H1 (cell line): ENCODE measurements around the gene HRH2. TPM values are rescaled to one million over a fixed set of nuclear protein-coding genes. Genes with fewer than 3 reads are reported as not detected.

Experiments
- CTCF ChIA-PET: fragments of 300-600 bp; sonication (Branson Sonifier 250); formaldehyde crosslinking; loops from one replicate; lab custom pipeline; 2021; ENCODE audit not compliant: partially characterized antibody; lab: Charles Lee
- POLR2A ChIA-PET: fragments of 300-600 bp; sonication (Branson Sonifier 250); formaldehyde crosslinking; loops from one replicate; lab custom pipeline; 2021; ENCODE audit warnings: inconsistent platforms; ENCODE audit not compliant: partially characterized antibody; lab: Charles Lee
- DNase-seq, 2 experiments: peaks; one replicate each; pipeline versions ENCODE4 v3.0.0 to v3.0.0-alpha.2; 2010 to 2022; ENCODE audit warnings: low spot score in 2 of 2, low read depth in 1 of 2, mixed read lengths in 1 of 2
- FAIRE-seq: peaks from 2 replicates; lab custom pipeline; 2011; peaks lifted over from hg19 to GRCh38; lab: Jason Lieb, UNC
- H2AFZ ChIP-seq: 2 replicates; pipeline ENCODE4 v1.8.1; 2012; ENCODE audit warnings: low read length, inconsistent platforms
- H2AK5ac ChIP-seq: 2 replicates; pipeline ENCODE4 v1.6.1; 2013; ENCODE audit warnings: low read depth, low read length
- H2BK120ac ChIP-seq: replicated peaks from 2 replicates; pipeline ENCODE3; 2013; ENCODE audit warnings: low read depth, low read length, inconsistent platforms
- H2BK12ac ChIP-seq: 2 replicates; pipeline ENCODE4 v1.6.1; 2013; ENCODE audit warnings: low read depth, low read length
- H2BK15ac ChIP-seq: 2 replicates; pipeline ENCODE4 v1.6.1; 2013; ENCODE audit warnings: low read length
- H2BK20ac ChIP-seq: 2 replicates; pipeline ENCODE4 v1.6.1; 2013; ENCODE audit warnings: low read length
- H2BK5ac ChIP-seq: 2 replicates; pipeline ENCODE4 v1.6.1; 2013; ENCODE audit warnings: low read depth, low read length
- H3K14ac ChIP-seq: 2 replicates; pipeline ENCODE4 v1.6.1; 2013; ENCODE audit warnings: inconsistent platforms; ENCODE audit not compliant: insufficient read length
- H3K18ac ChIP-seq: 2 replicates; pipeline ENCODE4 v1.6.1; 2013; ENCODE audit warnings: low read length; ENCODE audit errors: extremely low read depth
- H3K23ac ChIP-seq: 2 replicates; pipeline ENCODE4 v1.6.1; 2013; ENCODE audit warnings: inconsistent platforms; ENCODE audit not compliant: insufficient read length
- H3K23me2 ChIP-seq: 2 replicates; pipeline ENCODE4 v1.6.1; 2013; ENCODE audit warnings: low read depth, low read length
- H3K27ac ChIP-seq: 2 replicates; pipeline ENCODE4 v1.6.1; 2011; ENCODE audit warnings: low read depth, low read length, inconsistent platforms
- H3K27me3 ChIP-seq, 4 experiments: replicated peaks in 1 of 4; 1 replicate in 1 of 4; 2 replicates in 3 of 4; pipeline versions ENCODE4 v1.6.1 to v1.8.1; 2011 to 2013; ENCODE audit warnings: low read length in 3 of 4, mild to moderate bottlenecking in 3 of 4, inconsistent platforms in 2 of 4, mixed read lengths in 2 of 4, moderate library complexity in 1 of 4; ENCODE audit not compliant: control insufficient read depth in 3 of 4, insufficient read depth in 3 of 4; ENCODE audit errors: extremely low read depth in 1 of 4
- H3K36me3 ChIP-seq, 4 experiments: 2 replicates each; pipeline versions ENCODE4 v1.6.1 to v1.8.1; 2011 to 2013; ENCODE audit warnings: mild to moderate bottlenecking in 4 of 4, low read length in 3 of 4, moderate library complexity in 2 of 4, control low read depth in 1 of 4, inconsistent platforms in 1 of 4; ENCODE audit not compliant: insufficient read depth in 4 of 4, control insufficient read depth in 2 of 4
- H3K4ac ChIP-seq: replicated peaks from 2 replicates; pipeline ENCODE3; 2013; ENCODE audit warnings: low read length, low read depth, mixed read lengths, inconsistent platforms; ENCODE audit not compliant: insufficient read length
- H3K4me1 ChIP-seq, 4 experiments: replicated peaks in 1 of 4; 1 replicate in 1 of 4; 2 replicates in 3 of 4; pipeline versions ENCODE4 v1.6.1 to v1.8.1; 2011 to 2013; ENCODE audit warnings: low read length in 3 of 4, inconsistent platforms in 2 of 4, mixed read lengths in 1 of 4; ENCODE audit not compliant: insufficient read depth in 4 of 4, control insufficient read depth in 3 of 4
- H3K4me2 ChIP-seq, 2 experiments: 2 replicates each; pipeline versions ENCODE4 v1.6.1 to v1.8.1; 2011 to 2013; ENCODE audit warnings: low read depth in 2 of 2, low read length in 2 of 2, control low read depth in 1 of 2, inconsistent platforms in 1 of 2, mild to moderate bottlenecking in 1 of 2; ENCODE audit not compliant: insufficient read depth in 1 of 2
- H3K4me3 ChIP-seq, 4 experiments: fragments of 200-600, 300-600 bp in 1 of 4; sonication (generic), shearing (Covaris generic), sonication (Bioruptor Twin) in 1 of 4; 2 replicates each; pipeline versions ENCODE4 v1.5.1 to v1.8.1; 2011 to 2016; ENCODE audit warnings: low read length in 4 of 4, low read depth in 3 of 4, control low read depth in 2 of 4, inconsistent platforms in 2 of 4, mild to moderate bottlenecking in 2 of 4, mixed read lengths in 1 of 4, moderate library complexity in 1 of 4; ENCODE audit not compliant: insufficient read depth in 2 of 4; ENCODE audit errors: extremely low read depth in 1 of 4
- H3K56ac ChIP-seq: replicated peaks from 2 replicates; pipeline ENCODE3; 2013; ENCODE audit warnings: low read depth, mild to moderate bottlenecking, mixed read lengths, low read length, inconsistent platforms; ENCODE audit not compliant: insufficient read length
- H3K79me1 ChIP-seq: 2 replicates; pipeline ENCODE4 v1.6.1; 2013; ENCODE audit warnings: low read depth, low read length, control low read depth
- H3K79me2 ChIP-seq, 2 experiments: 2 replicates each; pipeline versions ENCODE4 v1.6.1 to v1.8.1; 2012 to 2013; ENCODE audit warnings: low read length in 2 of 2, mild to moderate bottlenecking in 2 of 2, inconsistent platforms in 1 of 2; ENCODE audit not compliant: insufficient read depth in 2 of 2, control insufficient read depth in 1 of 2
- H3K9ac ChIP-seq, 4 experiments: replicated peaks in 1 of 4; 1 replicate in 1 of 4; 2 replicates in 3 of 4; pipeline versions ENCODE4 v1.6.1 to v1.8.1; 2011 to 2013; ENCODE audit warnings: low read depth in 3 of 4, low read length in 3 of 4, control low read depth in 2 of 4, mild to moderate bottlenecking in 2 of 4, moderate library complexity in 2 of 4, inconsistent platforms in 1 of 4; ENCODE audit errors: extremely low read depth in 1 of 4
- H3K9me3 ChIP-seq, 2 experiments: 2 replicates each; pipeline versions ENCODE4 v1.6.1 to v1.8.1; 2012 to 2013; ENCODE audit warnings: mild to moderate bottlenecking in 2 of 2, moderate library complexity in 2 of 2, control low read depth in 1 of 2, inconsistent platforms in 1 of 2, low read depth in 1 of 2, low read length in 1 of 2, mixed read lengths in 1 of 2; ENCODE audit not compliant: insufficient read depth in 2 of 2
- H4K20me1 ChIP-seq, 2 experiments: replicated peaks in 1 of 2; 2 replicates each; pipeline versions ENCODE3 to v1.8.1; 2011 to 2013; ENCODE audit warnings: inconsistent platforms in 2 of 2, low read length in 2 of 2, mild to moderate bottlenecking in 1 of 2; ENCODE audit not compliant: insufficient read depth in 2 of 2, control insufficient read depth in 1 of 2
- H4K5ac ChIP-seq: 2 replicates; pipeline ENCODE4 v1.6.1; 2013; ENCODE audit warnings: low read length, low read depth, mixed read lengths, inconsistent platforms; ENCODE audit not compliant: insufficient read length
- H4K8ac ChIP-seq: 2 replicates; pipeline ENCODE4 v1.8.0; 2013; ENCODE audit warnings: mild to moderate bottlenecking, moderate library complexity, low read length, inconsistent platforms; ENCODE audit not compliant: insufficient read depth; ENCODE audit errors: extremely low read depth
- H4K91ac ChIP-seq: replicated peaks from 2 replicates; pipeline ENCODE3; 2013; ENCODE audit warnings: low read length, mixed read lengths, inconsistent platforms; ENCODE audit not compliant: insufficient read length
- HDAC2 ChIP-seq, 2 experiments: fragments of 300-600 bp in 1 of 2; sonication (generic) in 1 of 2; IDR thresholded peaks; 2 replicates each; pipeline ENCODE4 v1.6.1; 2011 to 2012; ENCODE audit warnings: low read depth in 2 of 2, low read length in 2 of 2, mild to moderate bottlenecking in 2 of 2, moderate library complexity in 2 of 2, borderline replicate concordance in 1 of 2, inconsistent platforms in 1 of 2
- JUN ChIP-seq: IDR thresholded peaks from 2 replicates; pipeline ENCODE4 v1.6.1; 2011; ENCODE audit warnings: low read depth, mild to moderate bottlenecking, improper control_type of control experiment, low read length
- KDM1A ChIP-seq: fragments of 200-600, 300-600 bp; sonication (generic); IDR thresholded peaks from 2 replicates; pipeline ENCODE4 v1.7.1; 2016; ENCODE audit warnings: mild to moderate bottlenecking, low read length, borderline replicate concordance
- NANOG ChIP-seq: IDR thresholded peaks from 2 replicates; pipeline ENCODE4 v1.6.1; 2011; ENCODE audit warnings: low read length, low read depth, mild to moderate bottlenecking, inconsistent platforms; ENCODE audit not compliant: insufficient read depth, poor library complexity, severe bottlenecking
- POLR2A ChIP-seq, 2 experiments: IDR thresholded peaks; 1 replicate in 1 of 2; 2 replicates in 1 of 2; pipeline ENCODE4 v1.6.1; 2011; ENCODE audit warnings: low read depth in 2 of 2, low read length in 2 of 2, mild to moderate bottlenecking in 2 of 2; ENCODE audit errors: control extremely low read depth in 1 of 2
- SRF ChIP-seq: IDR thresholded peaks from 2 replicates; pipeline ENCODE4 v1.6.1; 2011; ENCODE audit warnings: mild to moderate bottlenecking, low read depth, low read length, moderate library complexity
- WGBS, 2 experiments: shearing (Covaris generic) in 1 of 2; methylation state at CpG; one replicate each; pipeline versions ENCODE4 v1.1.6 to v1.1.7; 2013 to 2015; ENCODE audit warnings: low lambda C conversion rate in 2 of 2, mixed read lengths in 2 of 2, inconsistent platforms in 1 of 2, low coverage in 1 of 2, missing lambda C conversion rate in 1 of 2; ENCODE audit not compliant: insufficient replicate concordance in 2 of 2, insufficient coverage in 1 of 2, insufficient read length in 1 of 2; ENCODE audit errors: extremely low coverage in 1 of 2, missing lambda C conversion rate in 1 of 2; 5-methylcytosine and 5-hydroxymethylcytosine counted together
- polyA plus RNA-seq, 7 experiments: library from polyadenylated mRNA; depleted of rRNA in 3 of 7; stranded (reverse) in 5 of 7; unstranded in 2 of 7; fragments of >200 nt in 5 of 7; fragments of 200-250 nt in 2 of 7; gene quantifications; 1 replicate in 5 of 7; 2 replicates in 1 of 7; 4 replicates in 1 of 7; pipeline versions ENCODE4 v1.2.1 to v1.2.3, GENCODE V29; 2011 to 2013; ENCODE audit warnings: missing spikeins in 2 of 7, mixed read lengths in 2 of 7
- total RNA-seq: library from RNA; stranded (reverse); fragmentation: NEBNext Ultra II Directional; extraction: Animal tissue kit (Norgen Biotek cat#: 25700); gene quantifications from 2 replicates; pipeline ENCODE4 v1.2.1, GENCODE V29; 2021
- TF ChIP-seq, protein P1 (sequence below): IDR thresholded peaks from 2 replicates; pipeline ENCODE4 v1.6.1; 2011; ENCODE audit warnings: low read depth, mild to moderate bottlenecking, low read length; ENCODE audit not compliant: insufficient read depth
- TF ChIP-seq, protein P2 (sequence below): IDR thresholded peaks from 2 replicates; pipeline ENCODE4 v1.6.1; 2011; ENCODE audit warnings: low read length, improper control_type of control experiment
- TF ChIP-seq, protein P3 (sequence below): IDR thresholded peaks from 2 replicates; pipeline ENCODE4 v1.6.1; 2012; ENCODE audit warnings: inconsistent platforms

The HRH2 gene
- total and polyA plus RNA-seq, 2 of the 8 experiments (the other 6 are each of a cell fraction or from before 2014, with no cell fraction given): 7.8 to 8.1 TPM

DNA sequence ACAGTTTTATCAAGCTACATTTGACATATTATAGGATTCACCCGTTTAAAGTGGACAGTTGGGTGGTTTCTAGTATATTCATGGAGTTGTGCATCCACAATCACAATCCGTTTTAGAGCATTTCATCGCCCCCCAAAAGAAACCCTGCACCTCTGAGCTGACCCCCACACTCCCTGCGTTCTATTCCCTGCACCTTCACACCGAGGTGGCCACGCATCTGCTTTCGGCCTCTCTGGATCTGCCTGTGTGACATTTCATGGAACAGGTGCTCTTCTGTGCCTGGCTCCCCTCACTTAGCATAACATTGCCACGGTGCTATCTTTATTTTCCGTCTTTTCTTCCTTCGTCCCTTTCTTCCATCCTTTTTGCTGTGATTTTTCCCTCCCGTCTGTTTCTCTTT, 32.7 kb downstream of the HRH2 start:
- peak overlapping the region; percentile 60; the same call in 1 of the 2 replicates for H2BK12ac ChIP-seq
- no peaks in the 10 kb centered on the region for H3K79me2 ChIP-seq
- H2AFZ ChIP-seq: no peak overlapping the region
- no peaks in the 10 kb centered on the region for H3K79me1 ChIP-seq
- no peak overlapping the region for H3K4me3 ChIP-seq
- no peaks in the 10 kb centered on the region for H3K27me3 ChIP-seq
- peaks cover 0 to 8% (median 3%) of the 10 kb centered on the region in 4 experiments; a peak in 3 of 7 replicates for H3K4me1 ChIP-seq
- POLR2A ChIA-PET: interaction anchor here (1.4 kb wide), 1 partner anchor 19 kb away, joined by 3 read pairs; no protein-coding TSS in a partner anchor
- DNase-seq: no peak
- H3K9ac ChIP-seq: no peak overlapping the region
- H2AK5ac ChIP-seq: no peak overlapping the region
- no peak overlapping the region for H3K56ac ChIP-seq
- no peak overlapping the region for H4K5ac ChIP-seq
- FAIRE-seq: no peak
- H2BK15ac ChIP-seq: no peak overlapping the region
- TF ChIP-seq KDM1A (no peak), SRF (no peak), NANOG (no peak), HDAC2 (IDR thresholded peaks at IDR 0.05; ENCODE audit: borderline replicate concordance in 1 of 2, low read depth in 2 of 2, low read length in 2 of 2) (no peak), POLR2A (IDR thresholded peaks at IDR 0.05; ENCODE audit: control extremely low read depth in 1 of 2, low read depth in 2 of 2, low read length in 2 of 2) (no peak), JUN (no peak)
- TF ChIP-seq, protein P1, sequence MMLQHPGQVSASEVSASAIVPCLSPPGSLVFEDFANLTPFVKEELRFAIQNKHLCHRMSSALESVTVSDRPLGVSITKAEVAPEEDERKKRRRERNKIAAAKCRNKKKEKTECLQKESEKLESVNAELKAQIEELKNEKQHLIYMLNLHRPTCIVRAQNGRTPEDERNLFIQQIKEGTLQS: no peak
- TF ChIP-seq, protein P2, sequence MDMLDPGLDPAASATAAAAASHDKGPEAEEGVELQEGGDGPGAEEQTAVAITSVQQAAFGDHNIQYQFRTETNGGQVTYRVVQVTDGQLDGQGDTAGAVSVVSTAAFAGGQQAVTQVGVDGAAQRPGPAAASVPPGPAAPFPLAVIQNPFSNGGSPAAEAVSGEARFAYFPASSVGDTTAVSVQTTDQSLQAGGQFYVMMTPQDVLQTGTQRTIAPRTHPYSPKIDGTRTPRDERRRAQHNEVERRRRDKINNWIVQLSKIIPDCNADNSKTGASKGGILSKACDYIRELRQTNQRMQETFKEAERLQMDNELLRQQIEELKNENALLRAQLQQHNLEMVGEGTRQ: no peak
- TF ChIP-seq, protein P3, sequence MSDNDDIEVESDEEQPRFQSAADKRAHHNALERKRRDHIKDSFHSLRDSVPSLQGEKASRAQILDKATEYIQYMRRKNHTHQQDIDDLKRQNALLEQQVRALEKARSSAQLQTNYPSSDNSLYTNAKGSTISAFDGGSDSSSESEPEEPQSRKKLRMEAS: no peak
- WGBS, 2 experiments: 84% methylated on average over 11 of the region's 11 CpGs; no CpG with 5 or more reads in 1 of the 2 experiments
- H2BK5ac ChIP-seq: 0 out of 2 replicates have a peak overlapping the region, but pooled peaks have one; percentile 18
- no peak overlapping the region for H3K14ac ChIP-seq
- H3K23me2 ChIP-seq: no peaks in the 10 kb centered on the region
- H4K8ac ChIP-seq: no peak overlapping the region
- no peak overlapping the region for H2BK120ac ChIP-seq
- no peaks in the 10 kb centered on the region for H3K36me3 ChIP-seq
- H2BK20ac ChIP-seq: no peak overlapping the region
- H3K27ac ChIP-seq: no peak overlapping the region
- H3K4ac ChIP-seq: no peak overlapping the region
- no peak overlapping the region for H3K18ac ChIP-seq
- no peak overlapping the region for H3K4me2 ChIP-seq
- H3K9me3 ChIP-seq: no peaks in the 10 kb centered on the region
- H4K91ac ChIP-seq: no peak overlapping the region
- H3K23ac ChIP-seq: no peak overlapping the region
- no peaks in the 10 kb centered on the region for H4K20me1 ChIP-seq
- CTCF ChIA-PET: interaction anchor here (0.5 to 7.7 kb wide), 8 partner anchors 10 to 156 kb away, joined by 3 to 59 read pairs (median 4); no protein-coding TSS in a partner anchor
